Choroid plexus epithelial cell (primary cell): Measurements from ENCODE around the gene TASP1.

Experiments used
- DNase-seq: peaks from one replicate; pipeline ENCODE4 v3.0.0-alpha.2; 2010; ENCODE audit warnings: low read depth
- H3K4me3 ChIP-seq: 2 replicates; pipeline ENCODE4 v1.5.1; 2011; ENCODE audit warnings: low read depth, mild to moderate bottlenecking, control low read depth, low read length, moderate library complexity
- CTCF ChIP-seq: conservative IDR thresholded peaks from 2 replicates; pipeline ENCODE4 v1.5.1; 2011; ENCODE audit warnings: low read depth, mild to moderate bottlenecking, control low read depth, inconsistent platforms, low read length, moderate library complexity

The TASP1 gene

GRCh38 chr20:13638496-13639149 is at the start of gene TASP1:
Gene TASP1, minus strand, starts transcription at chr20:13638932. Its CDS starts 8,854 bp downstream, at chr20:13630078.
- H3K4me3 ChIP-seq: peak within 1 kb of the TSS; percentile 99

GRCh38 chr20:13687815-13688214 is 49.1 kb upstream of the TASP1 start:
- no peak for TF ChIP-seq CTCF
- no peak overlapping the region for H3K4me3 ChIP-seq
- peak; percentile 3 for DNase-seq

More at GRCh38 chr20:13638496-13639149, at the start of gene TASP1:
- DNase-seq: peak; percentile 97
- no peak for TF ChIP-seq CTCF

GRCh38 chr20:13685623-13686022 is 46.9 kb upstream of the TASP1 start:
- DNase-seq: no peak
- no peak overlapping the region for H3K4me3 ChIP-seq
- TF ChIP-seq CTCF: no peak

- DNase-seq: no peak
- no peak overlapping the region for H3K4me3 ChIP-seq
- no peak for TF ChIP-seq CTCF
Observed at GRCh38 chr20:13684566-13685222, 46.0 kb upstream of the TASP1 start.

- DNase-seq: no peak
- no peak overlapping the region for H3K4me3 ChIP-seq
- no peak for TF ChIP-seq CTCF
Observed at GRCh38 chr20:13683833-13684232, 45.1 kb upstream of the TASP1 start.

- no peak overlapping the region for H3K4me3 ChIP-seq
- TF ChIP-seq CTCF: no peak
- DNase-seq: no peak
Observed at GRCh38 chr20:13681248-13682125, 42.8 kb upstream of the TASP1 start.
